T47D (cell line): ENCODE data around the gene CHIA.

Experiments
- DNase-seq, 2 experiments: peaks; one replicate each; pipeline versions ENCODE4 v3.0.0 to v3.0.0-alpha.2; 2011 to 2012; ENCODE audit warnings: low read depth in 1 of 2, low spot score in 1 of 2
- JUND ChIP-seq: IDR thresholded peaks from 2 replicates; pipeline ENCODE4 v1.6.1; 2012; ENCODE audit warnings: low read depth
- in situ Hi-C: cut with HindIII; loops from 2 replicates; pipeline ENCODE4 v1.10.0; 2016; ENCODE audit warnings: low sequenced_read_pairs, low pct_unique_long_range_greater_than_20kb

CHIA gene

DNA sequence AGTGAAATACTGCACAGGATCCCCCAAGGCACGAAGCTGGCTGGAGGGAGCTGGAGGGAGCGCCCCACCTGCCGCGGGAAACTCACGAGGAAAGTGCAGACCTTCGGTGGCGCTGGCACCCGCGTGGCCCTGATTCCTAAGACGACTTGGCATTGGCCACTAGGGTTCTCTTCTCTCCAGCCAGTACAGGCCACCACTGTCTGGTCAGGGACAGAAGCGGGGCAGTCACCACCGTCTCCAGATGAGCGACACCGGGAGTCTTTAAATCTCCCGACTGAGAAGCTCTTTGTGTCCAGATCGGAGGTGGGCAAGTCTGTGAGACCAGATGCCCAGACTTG lies 19.2 kb upstream of the CHIA start:
- in situ Hi-C loops: no loop called here
- no peak for TF ChIP-seq JUND
- DNase-seq: no peak

DNA sequence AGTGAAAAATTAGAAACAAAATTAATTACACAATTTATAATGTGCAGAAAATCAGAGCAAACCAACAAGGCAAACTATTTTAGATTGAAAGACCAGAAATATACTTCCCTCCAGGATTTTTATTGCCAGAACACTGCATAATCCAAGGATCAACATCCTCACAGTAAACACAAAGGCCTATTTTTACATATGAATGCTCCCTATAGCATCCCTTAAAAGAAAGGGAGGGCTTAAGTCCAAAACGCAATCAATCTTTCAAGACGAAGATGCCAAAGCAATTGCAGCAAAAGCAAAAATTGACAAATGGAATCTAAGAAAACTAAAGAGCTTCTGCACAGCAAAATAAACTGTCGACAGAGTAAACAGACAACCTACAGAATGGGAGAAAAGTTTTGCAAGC lies 18.6 kb upstream of the CHIA start:
- in situ Hi-C loops: no loop called here
- DNase-seq: no peak
- no peak for TF ChIP-seq JUND

DNA sequence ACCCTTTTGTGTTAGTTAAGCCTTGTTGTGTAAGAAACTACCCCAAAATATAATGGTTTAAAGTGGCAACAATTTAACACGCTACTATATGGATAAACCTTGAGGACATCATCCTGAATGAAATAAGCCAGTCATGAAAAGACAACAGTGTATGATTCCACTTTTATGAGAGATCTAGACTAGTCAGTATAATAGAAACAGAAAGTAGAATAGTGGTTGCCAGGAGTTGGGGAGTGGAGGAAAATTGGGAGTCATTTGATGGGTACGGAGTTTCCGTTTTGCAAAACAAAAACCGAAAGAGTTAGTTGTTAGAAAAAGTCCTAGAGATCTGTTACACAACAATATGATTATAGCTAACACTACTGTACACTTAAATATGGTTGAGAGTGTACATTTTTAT lies 16.0 kb upstream of the CHIA start:
- in situ Hi-C loops: no loop called here
- DNase-seq: no peak
- no peak for TF ChIP-seq JUND

DNA sequence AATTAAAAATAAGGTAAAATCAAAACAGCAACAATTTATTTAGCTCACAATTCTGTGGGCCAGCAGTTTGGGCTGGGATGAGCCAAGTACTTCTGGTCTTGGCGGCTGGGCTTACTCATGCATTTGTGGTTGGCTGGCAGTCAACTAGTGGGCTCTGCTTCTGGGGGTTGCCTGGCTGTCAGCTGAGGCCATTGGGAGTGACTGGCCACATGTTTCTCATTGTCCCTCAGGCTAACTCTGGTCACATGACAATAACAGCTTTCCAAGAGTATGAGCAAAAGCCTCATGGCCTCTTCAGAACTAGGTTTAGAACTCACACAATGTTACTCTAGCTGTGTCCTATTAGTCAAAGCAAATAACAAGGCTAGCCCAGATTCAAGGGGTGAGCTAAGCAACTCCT lies 15.6 kb upstream of the CHIA start:
- in situ Hi-C loops: no loop called here
- no peak for DNase-seq
- TF ChIP-seq JUND: no peak

DNA sequence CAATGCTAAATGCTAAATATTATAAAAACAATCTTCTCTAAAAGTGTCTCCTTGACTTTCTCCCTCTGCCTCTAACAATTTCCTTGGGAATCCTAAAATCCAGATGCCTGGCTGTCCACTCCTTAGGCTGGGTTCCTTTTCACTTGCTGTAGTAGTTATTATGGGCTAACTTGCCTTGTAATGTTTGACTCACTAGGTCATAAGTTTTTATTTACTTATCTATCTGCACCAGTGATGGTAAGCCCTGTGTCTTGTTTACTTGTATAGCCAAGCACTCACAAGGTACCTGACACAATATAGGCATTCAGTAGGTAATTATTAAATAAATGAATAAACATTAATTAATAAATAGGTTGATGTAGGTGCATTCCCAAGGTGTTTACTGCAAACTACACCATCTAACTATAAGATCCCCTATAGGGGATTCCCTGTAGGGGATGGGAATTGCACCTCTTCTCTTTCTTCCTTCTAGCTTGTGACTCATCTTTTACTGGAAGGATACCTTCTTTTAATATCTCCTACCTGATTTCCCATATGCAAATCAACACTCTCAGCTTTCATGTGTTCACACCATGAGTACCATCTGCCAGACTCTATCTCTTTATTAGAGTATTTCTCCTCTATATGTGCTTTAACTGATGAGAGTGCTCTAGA lies 14.7 kb upstream of the CHIA start:
- no peak for TF ChIP-seq JUND
- DNase-seq: no peak
- in situ Hi-C loops: no loop called here

DNA sequence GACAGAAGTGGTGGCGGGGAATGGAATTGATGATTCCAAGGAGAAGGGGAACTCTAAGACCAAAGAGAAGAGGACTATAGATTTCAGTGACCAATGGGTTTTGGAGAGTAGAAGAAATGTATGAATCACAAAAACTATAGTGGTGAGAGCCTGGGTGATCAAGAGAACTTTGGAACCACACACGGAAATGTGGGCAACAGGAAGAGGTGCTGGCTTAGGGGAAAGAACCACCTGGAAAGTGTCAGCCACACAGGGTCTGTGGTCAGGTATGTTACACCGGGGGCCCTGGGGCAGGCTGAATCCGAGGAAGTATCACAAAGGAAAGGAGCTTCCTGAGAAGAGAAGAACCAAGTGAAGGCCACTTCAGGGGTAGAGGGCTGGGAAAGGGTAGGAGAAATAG lies 11.5 kb upstream of the CHIA start:
- in situ Hi-C loops: no loop called here
- no peak for DNase-seq
- no peak for TF ChIP-seq JUND

DNA sequence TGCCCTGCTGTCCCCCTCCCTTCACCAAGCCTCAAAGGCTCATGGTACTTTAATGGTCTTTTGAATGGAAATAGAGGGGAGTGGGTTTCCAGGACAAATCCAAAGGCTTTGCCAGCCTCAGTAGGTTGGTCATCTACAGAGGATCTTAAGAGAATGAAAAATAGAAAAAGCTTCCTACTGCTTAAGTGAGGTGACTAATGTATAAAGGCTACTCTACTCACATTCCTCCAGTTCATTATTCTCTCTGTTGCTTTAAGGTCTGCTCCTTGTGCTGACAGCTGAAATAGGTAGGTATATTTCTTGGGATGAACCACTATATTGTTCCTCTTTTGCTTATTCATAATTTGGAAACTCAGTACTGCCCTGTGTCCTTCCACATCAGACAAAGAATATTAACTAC lies 10.4 kb upstream of the CHIA start:
- no peak for DNase-seq
- TF ChIP-seq JUND: no peak
- in situ Hi-C loops: no loop called here

DNA sequence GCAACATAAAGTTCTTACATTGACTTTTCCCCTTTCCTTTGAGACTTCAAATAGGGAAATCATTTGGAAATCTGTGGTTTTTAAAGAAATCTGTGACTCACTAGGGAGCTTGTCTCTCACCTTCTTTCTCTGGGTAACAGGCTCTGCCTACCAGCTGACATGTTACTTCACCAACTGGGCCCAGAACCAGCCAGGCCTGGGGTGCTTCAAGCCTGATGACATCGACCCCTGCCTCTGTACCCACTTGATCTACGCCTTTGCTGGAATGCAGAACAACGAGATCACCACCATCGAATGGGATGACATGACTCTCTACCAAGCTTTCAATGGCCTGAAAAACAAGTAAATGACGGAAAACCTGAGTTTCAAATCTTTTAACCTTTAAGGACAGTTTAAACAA lies 9.2 kb upstream of the CHIA start:
- in situ Hi-C loops: no loop called here
- DNase-seq: no peak
- TF ChIP-seq JUND: no peak

DNA sequence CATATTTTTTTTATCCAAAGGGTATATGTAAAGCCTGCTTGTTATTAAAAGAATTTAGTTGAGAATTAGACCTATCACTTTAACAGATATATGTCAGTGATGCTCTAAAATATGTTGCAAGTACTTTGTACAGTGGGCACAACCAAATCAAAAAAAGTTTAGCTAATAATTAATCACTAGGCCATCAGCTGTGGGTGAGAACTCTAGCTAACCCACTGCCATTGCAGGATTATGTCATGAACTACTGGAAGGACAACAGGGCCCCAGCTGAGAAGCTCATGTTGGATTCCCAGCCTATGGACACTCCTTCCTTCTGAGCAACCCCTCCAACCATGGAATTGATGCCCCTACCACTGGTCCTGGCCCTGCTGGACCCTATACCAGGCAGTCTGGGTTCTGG lies 6.8 kb upstream of the CHIA start:
- in situ Hi-C loops: no loop called here
- TF ChIP-seq JUND: no peak
- no peak for DNase-seq

DNA sequence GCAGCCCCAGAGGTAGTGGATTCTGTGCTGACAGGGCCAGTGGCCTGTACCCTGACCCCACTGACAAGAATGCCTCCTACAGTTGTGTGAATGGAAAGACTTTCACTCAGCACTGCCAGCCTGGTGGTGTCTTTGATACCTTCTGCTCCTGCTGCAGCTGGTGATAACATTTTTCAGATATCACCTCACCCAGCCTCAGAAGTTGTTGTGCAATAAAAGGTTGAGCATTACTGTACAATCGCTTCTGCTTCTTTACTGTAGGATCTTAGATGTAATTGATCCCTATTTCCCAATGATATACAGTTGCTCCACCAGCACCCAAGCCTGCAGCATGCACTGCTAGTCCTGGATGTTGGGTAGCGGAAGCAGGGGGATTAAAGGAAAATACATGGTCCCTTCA lies 4.8 kb upstream of the CHIA start:
- DNase-seq: no peak
- in situ Hi-C loops: no loop called here
- TF ChIP-seq JUND: no peak

DNA sequence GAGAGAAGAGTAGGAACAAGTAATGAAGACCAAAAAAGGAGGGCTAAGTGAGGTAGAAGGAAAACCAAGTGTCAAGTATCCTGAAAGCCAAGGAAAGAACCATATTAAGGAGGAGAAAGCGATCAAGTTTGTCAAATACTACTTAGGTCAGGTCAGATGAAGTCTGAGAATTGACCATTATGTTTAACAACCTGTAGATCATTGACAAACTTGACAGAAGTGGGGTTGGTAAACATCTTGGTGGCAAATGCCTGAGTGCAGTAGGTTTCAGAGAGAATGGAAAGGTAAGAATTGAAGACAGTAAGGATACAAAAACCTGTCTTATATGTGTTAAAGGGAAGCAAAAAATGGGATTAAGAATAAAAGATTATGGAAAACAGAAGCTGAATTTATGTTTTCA lies 3.7 kb upstream of the CHIA start:
- DNase-seq: no peak
- in situ Hi-C loops: no loop called here
- no peak for TF ChIP-seq JUND

DNA sequence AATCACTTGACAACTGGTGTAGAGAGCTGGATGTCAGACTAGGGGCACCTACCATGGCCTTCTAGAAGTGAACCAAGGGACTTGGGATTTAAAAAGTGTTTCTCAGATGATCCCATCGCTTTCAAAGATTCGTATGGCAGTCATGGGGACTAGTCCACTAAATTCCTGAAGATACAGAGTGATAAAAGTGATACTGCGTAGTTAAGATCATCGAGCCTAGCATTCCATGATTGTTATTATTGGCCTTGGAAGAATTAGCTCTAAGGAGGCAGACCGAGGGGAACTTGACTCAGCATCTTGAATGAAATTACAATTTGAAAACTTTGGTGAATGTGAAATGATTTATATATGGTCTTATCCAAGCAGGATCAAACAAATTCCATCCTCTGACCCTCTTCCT lies 1.3 kb upstream of the CHIA start:
- in situ Hi-C loops: no loop called here
- no peak for TF ChIP-seq JUND
- DNase-seq: no peak

DNA sequence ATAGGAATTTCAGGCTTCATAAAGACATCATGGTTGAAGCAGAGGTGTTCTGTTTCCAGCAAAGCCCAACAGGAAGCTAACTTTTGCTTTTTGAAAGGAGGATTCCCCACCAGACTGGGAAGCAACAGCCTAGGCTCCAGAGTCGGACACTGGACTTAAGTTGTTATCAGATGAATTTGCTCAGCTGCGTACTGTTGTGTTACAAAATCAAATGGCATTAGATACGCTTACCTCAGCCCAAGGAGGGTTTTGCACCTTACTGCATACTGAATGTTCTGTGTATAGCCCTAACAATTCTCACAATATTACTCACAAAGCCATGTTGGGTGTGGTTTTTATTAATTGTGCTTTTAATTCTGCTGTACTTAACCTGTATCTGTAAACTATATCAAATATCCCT lies 547 bp upstream of the CHIA start:
- no peak for DNase-seq
- in situ Hi-C loops: no loop called here
- no peak for TF ChIP-seq JUND

DNA sequence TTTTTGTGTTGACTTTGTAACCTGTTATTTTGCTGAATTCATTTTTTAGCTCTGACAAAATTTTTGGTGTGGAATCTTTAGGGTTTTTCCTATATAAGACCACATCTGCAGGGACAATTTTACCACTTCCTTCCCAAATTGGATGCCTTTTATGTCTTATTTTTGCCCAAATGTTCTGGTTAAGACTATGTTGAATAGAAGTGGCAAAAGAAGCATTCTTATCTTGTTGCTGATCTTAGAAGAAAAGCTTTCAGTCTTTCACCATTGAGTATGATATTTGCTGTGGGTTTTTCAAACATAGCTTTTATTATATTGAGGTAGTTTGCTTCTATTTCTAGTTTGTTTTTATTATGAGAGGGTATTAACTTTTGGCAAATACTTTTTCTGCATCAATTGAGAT lies 3.7 kb downstream of the CHIA start:
- in situ Hi-C loops: no loop called here
- no peak for DNase-seq
- no peak for TF ChIP-seq JUND
